ENCODE results near the gene KNL1. TPM values are rescaled to one million over a fixed set of nuclear protein-coding genes. Genes with fewer than 3 reads are reported as not detected.

KNL1 gene, protein sequence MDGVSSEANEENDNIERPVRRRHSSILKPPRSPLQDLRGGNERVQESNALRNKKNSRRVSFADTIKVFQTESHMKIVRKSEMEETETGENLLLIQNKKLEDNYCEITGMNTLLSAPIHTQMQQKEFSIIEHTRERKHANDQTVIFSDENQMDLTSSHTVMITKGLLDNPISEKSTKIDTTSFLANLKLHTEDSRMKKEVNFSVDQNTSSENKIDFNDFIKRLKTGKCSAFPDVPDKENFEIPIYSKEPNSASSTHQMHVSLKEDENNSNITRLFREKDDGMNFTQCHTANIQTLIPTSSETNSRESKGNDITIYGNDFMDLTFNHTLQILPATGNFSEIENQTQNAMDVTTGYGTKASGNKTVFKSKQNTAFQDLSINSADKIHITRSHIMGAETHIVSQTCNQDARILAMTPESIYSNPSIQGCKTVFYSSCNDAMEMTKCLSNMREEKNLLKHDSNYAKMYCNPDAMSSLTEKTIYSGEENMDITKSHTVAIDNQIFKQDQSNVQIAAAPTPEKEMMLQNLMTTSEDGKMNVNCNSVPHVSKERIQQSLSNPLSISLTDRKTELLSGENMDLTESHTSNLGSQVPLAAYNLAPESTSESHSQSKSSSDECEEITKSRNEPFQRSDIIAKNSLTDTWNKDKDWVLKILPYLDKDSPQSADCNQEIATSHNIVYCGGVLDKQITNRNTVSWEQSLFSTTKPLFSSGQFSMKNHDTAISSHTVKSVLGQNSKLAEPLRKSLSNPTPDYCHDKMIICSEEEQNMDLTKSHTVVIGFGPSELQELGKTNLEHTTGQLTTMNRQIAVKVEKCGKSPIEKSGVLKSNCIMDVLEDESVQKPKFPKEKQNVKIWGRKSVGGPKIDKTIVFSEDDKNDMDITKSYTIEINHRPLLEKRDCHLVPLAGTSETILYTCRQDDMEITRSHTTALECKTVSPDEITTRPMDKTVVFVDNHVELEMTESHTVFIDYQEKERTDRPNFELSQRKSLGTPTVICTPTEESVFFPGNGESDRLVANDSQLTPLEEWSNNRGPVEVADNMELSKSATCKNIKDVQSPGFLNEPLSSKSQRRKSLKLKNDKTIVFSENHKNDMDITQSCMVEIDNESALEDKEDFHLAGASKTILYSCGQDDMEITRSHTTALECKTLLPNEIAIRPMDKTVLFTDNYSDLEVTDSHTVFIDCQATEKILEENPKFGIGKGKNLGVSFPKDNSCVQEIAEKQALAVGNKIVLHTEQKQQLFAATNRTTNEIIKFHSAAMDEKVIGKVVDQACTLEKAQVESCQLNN (N-terminal part only)
- total RNA-seq = 2.9 and 3.6 TPM in 2 replicates

DNA sequence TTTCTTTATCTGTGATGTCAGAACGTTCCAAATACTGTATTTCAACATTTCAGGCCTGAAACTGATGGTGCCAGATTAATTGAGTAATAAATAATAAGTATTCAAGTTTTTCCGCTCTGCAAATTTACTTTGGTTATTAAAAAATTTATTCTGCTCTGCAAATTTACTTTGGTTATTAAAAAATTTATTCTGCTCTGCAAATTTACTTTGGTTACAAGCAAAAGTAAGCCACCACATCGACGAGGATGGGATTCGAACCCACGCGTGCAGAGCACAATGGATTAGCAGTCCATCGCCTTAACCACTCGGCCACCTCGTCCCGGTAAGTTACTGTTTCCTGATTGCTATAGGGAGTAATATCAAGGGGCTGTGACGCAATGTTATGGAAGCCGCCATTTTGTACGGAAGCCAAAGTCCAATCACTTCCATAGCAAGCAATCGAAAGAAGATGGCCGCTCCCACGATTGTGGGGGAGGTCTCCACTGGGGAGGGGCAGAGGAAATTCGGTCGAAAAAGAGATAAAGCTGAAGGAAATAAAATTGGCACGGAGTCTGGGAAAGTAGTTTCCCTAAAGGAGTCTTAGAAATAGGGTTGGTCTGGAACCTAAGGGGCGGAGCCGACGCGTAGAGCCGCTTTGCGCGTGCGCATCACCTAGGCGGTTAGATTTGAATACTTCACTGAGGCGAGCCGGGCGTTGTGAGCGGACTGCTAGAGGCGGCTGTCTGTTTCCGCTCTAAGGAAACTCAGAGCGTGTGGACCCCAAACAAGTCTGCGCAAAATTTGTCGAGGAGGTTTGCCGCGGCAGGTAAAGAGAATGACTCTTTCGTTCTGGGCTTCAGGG lies at the start of gene KNL1:
TSS of gene KNL1 (plus strand) at position 662 of the 841 bp plus-strand sequence. CDS start 8,683 bp downstream, outside the sequence.

DNA sequence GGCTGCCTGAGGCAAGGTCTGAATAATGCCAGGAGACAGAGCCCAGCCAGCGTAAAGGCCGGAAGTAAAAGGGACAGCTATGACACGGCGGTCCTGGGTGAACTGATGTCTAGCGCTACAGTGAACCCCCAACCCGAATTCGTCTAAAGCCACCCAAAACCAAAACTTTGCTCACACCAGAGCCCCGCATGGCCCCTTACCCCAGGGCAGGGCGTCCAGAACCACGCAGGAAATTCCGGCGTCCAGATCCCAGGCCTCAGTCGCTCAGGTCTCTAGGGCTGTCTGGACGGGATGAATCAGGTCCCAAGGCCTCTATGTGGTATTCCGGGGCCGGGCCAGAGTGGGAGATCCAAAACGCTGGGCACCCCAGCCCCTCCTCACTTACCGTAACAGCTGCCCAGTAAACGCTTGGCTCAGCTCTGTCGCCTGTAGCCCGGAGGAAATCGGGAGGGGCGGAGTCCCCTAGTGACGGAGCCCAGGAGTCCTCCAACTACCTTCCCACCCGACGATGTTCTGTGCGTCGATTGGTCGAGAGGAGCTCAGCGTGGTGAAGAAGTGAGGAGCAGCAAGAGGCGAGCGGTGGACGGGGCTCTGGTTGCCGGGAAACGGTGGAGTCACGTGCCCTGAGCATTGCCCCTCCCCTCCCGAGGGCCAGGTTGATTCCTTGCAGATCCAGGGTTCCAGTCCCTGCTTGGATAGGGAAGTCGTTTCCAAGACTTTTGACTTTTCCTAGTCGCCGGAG lies 29.3 kb upstream of the KNL1 start, which contains the start of gene CCDC32:
TSS of gene CCDC32 (minus strand) at position 452 of the 742 bp plus-strand sequence. CDS start 2,027 bp downstream, outside the sequence.

DNA sequence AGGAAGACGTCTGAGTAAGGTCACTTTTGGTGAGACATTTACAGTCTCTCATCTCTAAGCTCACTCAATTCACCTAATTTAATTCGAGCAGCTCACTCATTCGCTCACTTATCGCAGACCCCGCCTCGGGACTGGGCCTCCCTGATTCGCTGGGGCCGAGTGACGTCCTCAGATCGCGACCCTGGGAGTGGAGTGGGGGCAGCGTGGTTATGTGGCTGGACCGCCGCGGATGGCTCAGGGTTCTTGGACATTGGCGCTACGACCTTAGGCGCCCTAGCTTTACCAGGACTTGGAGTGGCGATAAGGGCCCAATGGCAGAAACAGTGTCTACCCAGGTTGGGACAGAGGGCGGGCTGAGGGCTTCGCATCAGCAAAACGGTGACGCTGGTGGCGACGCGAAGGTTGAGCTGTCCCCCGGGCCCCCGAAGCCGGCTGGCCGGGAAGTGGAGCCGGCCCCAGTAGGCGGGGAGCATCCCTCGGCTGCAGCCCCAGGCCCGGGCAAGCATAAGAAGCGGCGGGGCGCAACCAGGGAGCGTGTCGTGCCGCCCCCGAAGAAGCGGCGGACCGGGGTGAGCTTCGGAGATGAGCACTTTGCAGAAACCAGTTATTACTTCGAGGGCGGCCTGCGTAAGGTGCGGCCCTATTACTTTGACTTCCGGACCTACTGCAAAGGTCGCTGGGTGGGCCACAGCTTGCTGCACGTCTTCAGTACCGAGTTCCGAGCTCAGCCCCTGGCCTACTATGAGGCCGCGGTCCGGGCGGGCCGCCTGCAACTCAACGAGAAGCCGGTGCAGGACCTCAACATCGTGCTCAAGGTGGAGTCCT lies 24.7 kb upstream of the KNL1 start, which contains the start of gene RPUSD2:
TSS of gene RPUSD2 (plus strand) at position 171 of the 825 bp plus-strand sequence. CDS start at position 210, 39 bp downstream.

DNA sequence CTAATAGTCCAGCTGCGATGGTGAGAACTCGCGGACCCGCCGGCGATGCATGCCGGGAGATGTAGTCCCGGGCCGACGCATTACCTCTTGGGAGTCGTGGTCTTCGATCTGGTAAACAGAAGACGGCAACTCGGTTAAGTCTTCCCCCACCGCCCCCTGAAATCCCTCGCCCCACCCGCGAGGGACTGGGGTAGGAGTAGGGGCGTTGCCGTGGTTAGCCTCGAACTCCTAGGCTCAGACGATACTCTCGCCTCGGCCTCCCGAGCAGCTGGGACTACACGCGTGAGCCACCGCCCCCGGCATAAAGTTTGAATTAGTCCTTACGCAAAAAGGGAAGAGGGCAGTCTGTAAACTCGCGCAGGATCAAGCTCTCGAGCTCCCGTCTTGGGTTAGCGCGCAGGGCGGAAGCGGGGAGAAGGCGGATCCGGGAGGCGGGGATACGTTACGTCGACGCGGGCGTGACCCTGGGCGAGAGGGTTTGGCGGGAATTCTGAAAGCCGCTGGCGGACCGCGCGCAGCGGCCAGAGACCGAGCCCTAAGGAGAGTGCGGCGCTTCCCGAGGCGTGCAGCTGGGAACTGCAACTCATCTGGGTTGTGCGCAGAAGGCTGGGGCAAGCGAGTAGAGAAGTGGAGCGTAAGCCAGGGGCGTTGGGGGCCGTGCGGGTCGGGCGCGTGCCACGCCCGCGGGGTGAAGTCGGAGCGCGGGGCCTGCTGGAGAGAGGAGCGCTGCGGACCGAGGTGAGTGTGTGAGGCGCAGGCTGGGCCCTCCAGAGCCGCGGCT lies 100.8 kb downstream of the KNL1 start, which contains the start of gene RAD51:
TSS of gene RAD51 (plus strand) at position 487 of the 781 bp plus-strand sequence. CDS start 3,585 bp downstream, outside the sequence.

Small RNA genes lying within 50 kb of the gene (small RNA-seq; reads per million reads assigned to genes)
- gene RF00017 (not detected), gene RN7SL376P (not detected)

Other genes starting within 250 kb of the KNL1 start
- not detected in 2 replicates for gene PHGR1, start 243.2 kb upstream of the KNL1 start, total RNA-seq
- 0.49 and 0.65 TPM in 2 replicates for gene DISP2, start 236.0 kb upstream of the KNL1 start, total RNA-seq
- gene KNSTRN, start 211.5 kb upstream of the KNL1 start, total RNA-seq = 10.9 and 12.0 TPM in 2 replicates
- gene IVD, start 188.5 kb upstream of the KNL1 start, total RNA-seq = 53.2 and 57.8 TPM in 2 replicates
- 13.7 and 17.8 TPM in 2 replicates for gene BAHD1, start 153.3 kb upstream of the KNL1 start, total RNA-seq
- gene CHST14, start 123.3 kb upstream of the KNL1 start, total RNA-seq = 15.5 and 18.7 TPM in 2 replicates
- 19.4 and 21.3 TPM in 2 replicates for gene CCDC32, start 29.2 kb upstream of the KNL1 start, total RNA-seq
- 10.8 and 11.7 TPM in 2 replicates for gene RPUSD2, start 24.9 kb upstream of the KNL1 start, total RNA-seq
- 1.1 and 1.8 TPM in 2 replicates for gene RAD51, start 100.9 kb downstream of the KNL1 start, total RNA-seq
- 15.7 and 21.6 TPM in 2 replicates for gene RMDN3, start 161.0 kb downstream of the KNL1 start, total RNA-seq
- 3.5 and 3.6 TPM in 2 replicates for gene GCHFR, start 169.8 kb downstream of the KNL1 start, total RNA-seq
- gene C15orf62, start 175.7 kb downstream of the KNL1 start, total RNA-seq = 0.12 TPM in 1 of 2 replicates, not detected in the other
- gene ZFYVE19, start 212.8 kb downstream of the KNL1 start, total RNA-seq = 14.1 and 16.2 TPM in 2 replicates
- gene DNAJC17, start 213.2 kb downstream of the KNL1 start, total RNA-seq = 11.2 and 12.0 TPM in 2 replicates
- not detected in 2 replicates for gene PPP1R14D, start 234.5 kb downstream of the KNL1 start, total RNA-seq
- gene SPINT1, start 249.8 kb downstream of the KNL1 start, total RNA-seq = 0.12 and 0.49 TPM in 2 replicates